ENCODE results near the gene GSC2. TPM values are rescaled to one million over a fixed set of nuclear protein-coding genes. Genes with fewer than 3 reads are reported as not detected.
"Not testable (repeated sequence)": the region's sequence is repeated elsewhere in the genome, so short reads cannot be mapped to it uniquely, and the experiment has no call there.

The GSC2 gene
- total RNA-seq, 1 donor from 2014 or later, result 0.07 TPM

DNA sequence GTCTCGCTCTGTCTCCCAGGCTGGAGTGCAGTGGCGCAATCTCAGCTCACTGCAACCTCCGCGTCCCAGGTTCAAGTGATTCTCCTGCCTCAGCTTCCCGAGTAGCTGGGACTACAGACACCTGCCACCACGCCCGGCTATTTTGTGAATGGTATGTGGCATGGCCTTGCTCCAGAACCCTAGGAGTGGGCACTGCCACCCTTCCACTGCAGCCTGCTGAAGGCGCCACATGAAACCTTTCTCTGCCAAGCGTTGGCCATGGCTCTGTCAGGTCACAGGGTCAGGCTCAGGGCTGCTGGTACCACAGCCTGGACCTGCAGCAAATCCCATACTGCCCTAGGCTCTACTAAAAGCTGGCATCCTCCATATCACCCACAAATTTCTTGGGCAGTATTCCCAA, 6.0 kb upstream of the GSC2 start:
- DNase-seq (ENCODE audit: low read depth, low spot score), result not testable (repeated sequence)

DNA sequence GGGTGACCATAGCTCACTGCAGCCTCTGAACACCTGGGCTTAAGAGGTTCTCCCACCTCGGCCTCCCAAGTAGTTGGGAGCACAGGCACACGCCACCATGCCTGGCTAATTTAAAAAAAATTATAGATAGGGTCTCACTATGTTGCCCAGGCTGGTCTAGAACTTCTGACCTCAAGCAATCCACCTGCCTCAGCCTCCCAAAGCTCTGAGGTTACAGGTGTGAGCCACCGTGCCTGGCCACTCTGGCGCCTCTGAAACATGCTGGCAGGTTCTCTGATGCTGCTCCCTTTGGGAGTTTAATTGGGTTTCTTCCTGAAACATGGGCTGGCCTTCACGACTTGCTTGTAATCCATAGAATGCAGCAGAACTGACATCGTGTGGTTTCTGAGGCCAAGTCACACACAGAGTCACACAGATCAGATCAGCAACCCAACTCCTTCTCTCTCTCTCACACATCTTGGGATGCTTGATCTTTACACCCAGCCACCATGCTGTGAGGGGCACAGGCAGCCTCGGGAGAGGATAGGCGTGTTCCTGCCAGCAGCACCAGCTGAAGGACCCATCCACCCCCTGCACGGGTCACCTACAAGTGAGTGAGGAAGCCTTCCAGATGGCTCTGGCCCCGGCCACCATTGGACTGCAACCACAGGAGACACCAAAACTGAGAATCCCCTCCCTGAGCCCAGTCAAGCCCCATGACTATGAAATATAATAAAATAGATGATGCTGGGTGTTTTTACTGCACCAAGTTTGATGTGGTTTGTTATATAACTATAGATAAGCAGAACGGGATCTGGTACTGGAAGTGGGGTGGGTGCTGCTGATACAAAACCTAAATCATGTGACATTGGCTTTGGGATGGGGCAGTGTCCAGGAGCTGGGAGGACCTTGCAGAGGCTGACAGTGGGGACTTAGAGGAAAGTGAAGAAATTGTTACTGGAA, 3.1 kb upstream of the GSC2 start:
- no peak for DNase-seq (ENCODE audit: low read depth, low spot score)

DNA sequence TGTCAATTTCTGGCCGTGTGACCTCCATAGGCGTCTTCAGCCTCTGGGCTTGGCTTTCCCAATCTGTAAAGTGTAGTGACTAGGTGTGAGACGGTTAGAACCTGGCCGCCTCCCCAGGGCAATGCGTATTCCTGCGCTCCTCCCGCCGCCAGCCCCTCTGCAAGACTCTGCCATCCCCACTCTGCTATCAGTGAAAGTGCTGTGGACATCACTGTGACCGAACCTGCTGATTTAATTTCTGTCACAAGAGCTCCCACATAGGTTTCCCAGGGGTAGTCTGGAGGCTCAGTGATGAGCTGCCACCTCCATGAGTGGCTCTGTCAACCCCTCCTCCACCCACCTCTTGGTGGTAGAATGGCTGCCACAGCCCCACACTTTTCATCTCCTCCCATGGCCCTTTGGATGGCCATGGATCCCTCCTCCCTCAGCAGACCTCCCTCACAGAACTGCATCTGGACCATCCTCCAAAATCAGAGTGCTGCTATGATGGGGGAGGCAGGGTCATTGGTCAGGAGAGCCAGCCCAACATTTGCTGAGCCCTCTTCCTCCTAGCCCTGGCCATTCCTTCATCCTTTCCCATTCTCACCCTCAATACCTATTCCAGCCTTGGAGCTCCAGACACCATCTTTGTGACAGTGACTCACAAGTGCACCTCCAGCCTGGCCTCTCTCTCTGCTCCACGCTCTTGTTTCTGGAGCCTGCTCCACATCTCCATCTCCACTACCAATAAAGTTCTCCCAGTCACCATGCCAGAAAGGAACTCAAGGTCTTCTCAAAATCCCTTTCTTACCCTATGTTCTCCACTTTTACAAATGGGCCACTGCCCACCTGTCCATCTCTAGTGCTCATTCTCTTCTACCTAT, 1.5 kb upstream of the GSC2 start:
- DNase-seq (ENCODE audit: low read depth, low spot score), result no peak

DNA sequence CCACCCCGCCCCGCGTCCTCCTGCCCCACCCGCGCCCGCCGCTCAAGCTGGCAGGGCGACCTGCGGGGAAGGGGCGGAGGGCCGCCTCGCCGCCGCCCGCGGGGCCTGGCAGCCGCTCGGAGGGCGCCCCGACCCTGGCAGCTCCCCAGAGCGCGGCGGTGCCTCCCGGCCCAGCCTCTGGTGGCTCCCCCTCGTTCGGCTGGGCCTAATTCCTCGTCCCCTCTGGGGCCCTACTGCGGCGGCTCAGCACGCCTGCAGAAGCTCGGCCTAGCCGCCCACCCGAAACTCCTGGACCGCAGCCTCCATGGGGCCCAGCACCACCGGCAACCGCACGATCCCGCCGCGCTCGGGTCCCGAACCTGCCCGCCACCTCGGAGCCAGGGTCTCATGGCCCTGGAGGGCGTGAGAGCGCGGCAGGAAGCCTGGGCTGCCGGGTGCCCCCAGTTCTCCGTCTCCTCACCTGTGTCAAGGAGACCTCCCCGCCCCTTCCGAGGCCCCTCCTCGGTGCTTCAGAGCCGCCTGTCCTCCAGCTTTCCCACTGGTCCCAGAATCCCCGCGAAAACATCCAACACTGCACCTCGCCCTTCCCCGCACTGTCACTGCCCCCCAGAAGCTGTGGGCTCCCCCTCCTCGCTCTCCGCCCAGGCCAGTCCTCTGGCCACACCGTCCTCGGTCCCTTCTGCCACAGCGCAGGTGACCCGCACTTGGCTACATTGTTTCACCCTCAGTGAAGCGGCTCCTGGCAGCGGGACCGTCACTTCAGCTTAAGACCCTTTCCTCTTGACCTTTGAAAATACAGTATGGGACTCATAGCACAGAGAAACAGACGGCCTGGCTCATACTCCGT, 613 bp upstream of the GSC2 start:
- no peak for DNase-seq (ENCODE audit: low read depth, low spot score)

DNA sequence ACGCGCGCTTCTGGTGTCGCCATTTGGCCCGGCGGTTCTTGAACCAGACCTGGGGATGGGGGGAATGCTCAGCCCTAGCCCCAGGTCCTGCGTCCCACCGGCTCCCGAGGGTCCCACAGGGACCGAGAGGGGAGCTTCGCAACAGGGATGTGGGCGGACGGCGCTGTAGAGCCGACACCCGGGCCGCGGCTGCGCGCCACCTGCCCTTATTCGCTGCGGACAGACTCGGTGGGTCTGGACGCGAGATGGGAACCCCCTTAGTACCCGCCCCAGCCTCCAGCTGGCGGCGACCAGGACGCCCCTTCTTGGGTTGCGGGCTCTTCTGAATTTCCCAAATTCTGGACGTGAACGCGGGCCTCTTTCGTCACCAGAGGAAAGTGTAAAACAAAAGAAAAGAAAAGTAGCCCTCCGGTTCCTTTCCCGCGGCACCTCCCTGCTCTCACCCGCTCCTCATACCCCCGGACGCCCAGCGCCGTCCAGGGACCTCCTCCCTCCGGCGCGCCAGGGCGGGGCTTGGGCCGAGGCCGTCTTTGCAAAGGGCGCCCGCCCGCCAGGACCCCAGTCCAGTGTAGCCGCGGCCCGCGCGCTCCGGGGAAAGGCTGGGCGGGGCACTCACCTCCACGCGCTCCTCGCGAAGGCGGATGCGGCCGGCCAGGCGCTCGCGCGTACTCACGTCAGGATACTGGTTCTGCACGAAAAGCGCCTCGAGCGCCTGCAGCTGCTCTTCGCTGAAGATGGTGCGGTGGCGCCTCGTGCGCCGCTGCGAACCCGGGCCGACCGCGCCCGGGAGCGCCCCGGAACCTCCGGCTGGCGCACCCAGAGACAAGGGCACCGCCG, 827 bp downstream of the GSC2 start:
- DNase-seq (ENCODE audit: low read depth, low spot score), result no peak

DNA sequence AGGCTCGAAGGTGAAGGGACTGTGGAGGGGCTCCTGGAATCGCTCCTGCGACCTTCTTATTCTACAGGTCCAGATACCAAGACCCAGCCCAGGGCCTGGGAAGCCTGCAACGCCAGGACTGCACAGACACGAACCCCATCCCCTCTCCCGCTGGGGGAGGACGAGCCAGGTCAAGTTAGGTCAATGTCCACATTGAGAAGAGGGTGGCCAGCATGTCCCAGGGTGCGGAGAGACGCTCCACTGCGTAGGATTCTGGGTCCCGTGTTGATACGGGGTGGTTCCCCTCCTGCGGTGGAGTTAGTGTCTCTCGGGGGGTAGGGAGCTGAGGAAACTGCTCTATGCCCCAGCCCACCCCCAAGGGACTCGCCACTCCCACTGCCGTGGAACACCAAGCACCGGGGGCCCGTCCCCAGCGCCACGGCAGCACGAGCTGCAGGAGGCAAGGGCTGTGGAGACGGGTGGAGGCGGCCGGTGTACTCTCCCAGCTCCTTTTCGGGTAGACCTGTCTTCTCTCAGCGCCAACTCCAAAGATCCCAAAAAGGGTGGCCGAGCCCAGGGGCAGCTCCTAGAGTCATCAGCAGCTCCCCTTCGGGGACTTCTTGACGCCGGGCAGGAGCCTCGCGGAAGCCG, 1.6 kb downstream of the GSC2 start:
- no peak for DNase-seq (ENCODE audit: low read depth, low spot score)

DNA sequence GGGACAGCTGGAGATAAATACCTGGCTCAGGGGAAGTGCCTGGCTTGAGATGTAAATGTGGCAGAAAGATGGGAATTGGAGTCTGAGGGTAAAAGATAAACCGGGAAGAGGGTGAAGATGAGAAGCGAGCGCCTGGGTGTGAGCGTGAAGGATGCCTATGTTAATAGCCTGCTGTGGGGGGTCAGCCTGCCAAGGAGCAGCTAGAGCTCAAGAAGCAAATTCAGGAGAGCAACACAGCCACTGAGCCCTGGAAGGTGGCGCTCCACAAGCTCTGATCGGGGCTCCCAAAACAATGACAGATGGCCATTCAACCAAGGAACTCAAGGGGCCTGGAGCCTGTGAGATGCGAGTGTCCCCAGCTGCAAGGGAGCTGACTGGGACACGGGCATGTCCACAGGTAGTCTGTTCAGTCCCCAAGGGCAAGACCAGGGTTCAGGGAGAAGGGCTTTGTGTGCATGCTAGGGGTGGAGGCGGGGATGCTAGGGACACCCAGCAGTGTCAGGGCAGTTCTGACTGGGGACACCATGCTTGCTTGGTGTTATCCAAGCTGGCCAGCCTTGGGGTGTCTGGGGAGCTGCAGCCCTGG, 2.8 kb downstream of the GSC2 start:
- no peak for DNase-seq (ENCODE audit: low read depth, low spot score)

DNA sequence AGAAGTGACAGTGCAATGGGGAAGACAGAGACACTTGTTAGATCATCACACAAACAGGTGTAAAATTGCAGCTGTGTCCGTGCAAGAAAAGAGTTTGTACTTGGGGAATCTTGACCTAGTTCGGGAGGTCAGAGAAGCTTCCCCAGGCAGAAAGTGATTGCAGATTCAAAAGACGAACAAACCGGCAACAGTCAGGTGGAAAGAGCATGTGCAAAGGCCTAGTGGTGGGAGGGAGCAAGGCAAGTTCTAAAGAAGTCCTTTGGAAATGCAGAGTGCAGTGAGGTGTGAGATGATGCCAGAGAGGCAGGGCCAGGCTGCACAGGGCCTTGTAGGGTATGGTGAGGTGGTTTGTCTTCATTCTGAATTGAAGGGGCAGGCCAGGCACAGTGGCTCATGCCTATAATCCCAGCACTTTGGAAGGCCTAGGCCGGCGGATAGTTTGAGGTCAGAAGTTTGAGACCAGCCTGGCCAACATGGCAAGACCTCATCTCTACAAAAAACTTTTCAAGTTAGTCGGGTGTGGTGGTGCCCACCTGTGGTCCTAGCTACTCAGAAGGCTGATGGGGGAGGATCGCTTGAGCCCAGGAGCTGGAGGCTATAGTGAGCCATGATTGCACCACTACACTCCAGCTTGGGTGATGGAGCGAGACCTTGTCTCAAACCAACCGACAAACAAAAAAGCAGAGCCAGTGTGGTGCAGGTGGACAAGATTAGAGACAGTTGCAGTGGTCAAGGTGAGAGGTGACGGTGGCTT, 3.7 kb downstream of the GSC2 start:
- no peak for DNase-seq (ENCODE audit: low read depth, low spot score)

DNA sequence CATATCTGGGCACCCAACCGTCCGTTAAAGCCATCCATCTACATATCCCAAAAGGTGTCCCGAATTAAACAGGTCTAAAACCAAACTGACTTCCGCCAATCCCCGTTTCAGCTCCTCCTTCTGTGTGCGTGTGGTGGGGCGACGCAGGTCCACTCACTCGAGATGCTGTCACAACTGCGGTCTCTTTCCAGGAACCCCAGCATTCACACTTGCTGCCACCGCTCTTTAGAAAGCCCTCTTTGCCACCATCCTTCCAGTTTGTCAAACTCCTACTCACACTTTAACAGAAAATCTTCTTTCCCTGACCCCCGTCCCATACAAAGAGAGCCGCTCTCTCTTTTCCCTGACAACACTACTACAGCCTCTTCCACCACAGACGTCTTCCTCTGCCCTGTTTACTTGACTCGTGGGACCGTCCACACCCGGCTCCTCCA, 6.1 kb downstream of the GSC2 start:
- DNase-seq (ENCODE audit: low read depth, low spot score), result no peak

DNA sequence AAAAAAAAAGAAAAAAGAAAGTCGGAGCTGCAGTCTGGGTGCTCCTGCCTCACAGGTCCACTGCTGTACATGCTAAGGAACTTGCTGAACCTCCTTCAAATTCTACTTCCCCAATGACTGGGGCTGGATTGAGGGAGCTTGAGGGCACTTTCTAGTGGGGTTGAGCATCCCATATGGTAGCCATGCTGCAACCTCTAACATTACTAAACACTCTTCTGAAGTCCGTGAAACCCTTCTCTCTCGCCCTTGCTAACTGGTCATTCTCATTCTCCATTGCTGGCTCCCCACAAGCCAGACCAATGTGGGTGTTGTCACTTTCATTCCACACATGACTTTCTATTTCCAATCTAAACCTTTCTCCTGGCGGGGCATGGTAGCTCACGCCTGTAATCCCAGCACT, 6.9 kb downstream of the GSC2 start:
- DNase-seq (ENCODE audit: low read depth, low spot score), result no peak

DNA sequence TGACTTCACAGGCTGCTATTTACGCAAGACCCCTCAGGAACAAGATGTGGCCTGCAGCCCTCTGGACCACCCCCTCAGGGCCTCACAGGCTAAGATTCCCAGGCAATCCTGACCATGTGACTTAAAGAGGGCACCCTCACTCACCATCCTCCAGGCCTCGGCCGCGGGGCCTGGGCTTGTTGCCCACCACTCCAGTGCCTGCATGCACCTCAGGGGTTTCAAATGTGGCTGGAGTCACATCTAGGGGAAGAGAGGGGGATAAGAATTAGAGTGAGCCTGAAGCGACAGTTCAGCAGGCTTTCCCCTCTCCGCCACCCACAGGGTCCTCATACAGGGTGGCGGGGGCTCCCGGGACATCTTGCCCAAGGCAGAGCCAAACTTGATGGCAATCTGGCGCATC, 7.7 kb downstream of the GSC2 start:
- DNase-seq (ENCODE audit: low read depth, low spot score), result no peak

DNA sequence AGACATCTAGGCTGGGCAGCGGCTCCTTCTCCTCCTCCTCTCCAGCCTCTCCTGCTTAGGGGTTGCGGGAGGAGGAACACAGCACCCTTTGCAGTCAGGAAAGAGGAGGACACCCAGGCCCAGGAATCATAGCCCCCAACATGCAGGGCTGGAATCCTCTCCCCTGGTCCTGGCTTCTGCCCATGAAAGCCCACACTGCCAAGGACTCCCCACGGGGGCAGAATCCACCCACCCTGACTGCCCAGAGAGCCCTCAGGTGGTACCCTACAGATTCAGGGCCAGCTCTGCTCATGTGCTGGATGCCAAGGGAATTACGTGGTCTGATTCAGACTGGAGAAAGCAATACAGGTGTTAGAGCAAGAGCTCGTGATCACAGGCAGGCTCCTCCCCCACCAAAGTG, 10.1 kb downstream of the GSC2 start:
- DNase-seq (ENCODE audit: low read depth, low spot score), result no peak

DNA sequence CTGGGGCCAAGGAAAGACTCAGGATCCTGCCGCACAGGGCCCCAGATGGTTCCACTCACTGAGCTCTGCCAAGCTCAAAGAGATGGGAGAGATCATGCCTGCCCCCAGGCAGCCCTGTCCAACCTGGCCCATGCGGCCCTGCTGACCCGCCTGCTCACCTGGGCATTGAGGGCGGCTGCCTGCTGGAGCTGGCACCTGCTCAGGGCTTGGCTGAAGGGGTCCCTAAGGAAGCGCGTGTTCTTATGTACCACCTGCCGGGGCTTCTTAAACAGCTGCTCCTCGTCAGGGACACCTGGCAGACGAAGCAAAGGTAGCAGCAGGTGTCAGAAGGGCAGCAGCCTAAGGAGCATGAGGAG, 11.1 kb downstream of the GSC2 start:
- no peak for DNase-seq (ENCODE audit: low read depth, low spot score)

DNA sequence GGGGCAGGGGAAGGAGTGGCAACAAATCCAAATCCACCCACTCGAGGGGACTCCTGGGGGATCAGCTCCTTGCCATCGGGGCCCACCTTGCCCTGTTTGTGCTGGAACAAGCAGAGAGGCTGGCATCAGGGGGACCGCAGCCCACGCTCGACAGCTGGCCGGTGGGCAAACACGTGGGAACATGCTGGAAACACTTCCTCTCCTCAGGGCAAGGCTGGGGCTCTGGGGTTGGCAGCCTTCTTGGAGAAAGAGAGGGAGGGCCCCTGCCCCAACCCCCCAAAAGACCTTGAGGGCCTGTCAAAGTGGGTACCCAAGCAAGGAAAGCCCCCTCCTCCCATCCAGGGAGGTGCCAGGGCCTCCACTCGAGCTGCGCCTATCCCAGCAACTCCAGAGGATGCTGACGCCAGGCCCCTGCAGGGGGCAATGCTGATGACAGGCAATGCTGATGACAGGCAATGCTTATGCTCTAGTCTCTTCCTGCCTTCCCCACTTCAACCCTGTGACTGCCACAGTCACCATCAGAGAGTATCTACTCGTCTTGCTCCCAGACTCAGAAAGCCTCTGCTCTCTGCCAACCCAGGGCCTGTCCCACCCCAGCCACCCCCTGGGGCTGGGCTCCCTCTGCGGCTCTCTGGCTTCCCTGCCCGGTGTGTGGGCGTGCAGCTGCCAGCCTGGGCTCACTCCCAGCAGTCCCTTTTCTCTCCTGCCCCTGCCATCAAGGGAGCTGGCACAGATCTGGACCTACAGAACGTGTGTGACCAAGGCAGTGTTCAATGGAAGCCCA, 11.7 kb downstream of the GSC2 start:
- DNase-seq (ENCODE audit: low read depth, low spot score), result no peak

DNA sequence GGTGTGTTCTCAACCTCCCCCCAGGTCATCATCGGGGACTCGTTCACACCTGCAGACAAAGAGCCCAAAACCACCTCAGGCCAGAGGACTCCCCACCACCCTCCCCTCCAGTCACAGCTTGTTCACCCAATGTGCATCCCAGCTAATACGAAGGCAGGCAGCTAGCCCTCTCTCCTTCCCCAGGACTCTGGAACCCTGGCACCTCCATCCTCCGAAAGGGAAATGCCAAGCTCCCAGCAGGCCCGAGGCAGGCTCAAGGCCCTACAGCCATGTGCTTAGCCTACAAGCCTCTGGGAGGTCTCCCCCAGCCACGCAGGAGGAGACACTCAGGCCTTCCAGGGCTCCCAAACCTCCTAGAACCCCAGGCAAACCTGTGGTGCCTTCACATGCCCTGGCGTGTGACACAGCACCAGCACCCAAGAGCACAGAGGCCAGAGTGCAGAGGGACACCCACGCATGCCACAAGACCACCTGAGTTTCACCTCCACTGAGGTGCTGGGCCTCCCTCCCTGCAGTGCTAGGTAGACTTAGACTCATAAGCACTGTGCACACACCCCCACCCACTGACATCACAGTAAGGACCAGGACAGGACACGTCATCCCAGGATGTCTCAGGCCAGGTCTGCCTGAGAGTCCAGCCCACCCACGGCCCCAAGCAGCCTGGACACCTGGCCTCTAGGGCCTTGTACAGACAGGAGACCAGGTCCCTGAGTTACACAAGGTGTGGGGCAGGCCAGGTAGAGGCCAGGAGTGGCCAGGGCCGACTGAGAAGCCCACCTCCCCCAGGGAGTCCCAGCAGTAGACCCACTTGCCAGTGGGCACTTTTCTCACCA, 12.5 kb downstream of the GSC2 start:
- no peak for DNase-seq (ENCODE audit: low read depth, low spot score)

DNA sequence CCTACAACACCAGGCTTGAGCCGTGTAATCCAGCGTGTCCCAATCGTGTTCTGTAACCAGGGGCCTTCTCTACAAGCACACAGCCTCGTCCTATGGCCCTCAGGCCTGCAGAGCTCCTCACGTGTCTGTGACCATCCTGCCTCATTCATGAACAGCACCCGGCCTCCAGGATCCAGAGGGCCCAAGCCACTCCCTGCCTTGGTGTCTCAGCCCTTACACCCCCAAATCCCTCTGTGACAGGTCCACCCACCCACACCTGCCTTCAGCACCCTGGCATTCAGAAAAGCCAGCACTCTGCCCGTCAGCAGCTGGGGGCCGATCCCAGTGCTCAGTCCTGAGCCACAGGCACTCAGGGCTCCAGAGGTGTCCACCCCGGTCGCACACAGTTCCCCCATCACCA, 13.2 kb downstream of the GSC2 start:
- DNase-seq (ENCODE audit: low read depth, low spot score), result no peak

DNA sequence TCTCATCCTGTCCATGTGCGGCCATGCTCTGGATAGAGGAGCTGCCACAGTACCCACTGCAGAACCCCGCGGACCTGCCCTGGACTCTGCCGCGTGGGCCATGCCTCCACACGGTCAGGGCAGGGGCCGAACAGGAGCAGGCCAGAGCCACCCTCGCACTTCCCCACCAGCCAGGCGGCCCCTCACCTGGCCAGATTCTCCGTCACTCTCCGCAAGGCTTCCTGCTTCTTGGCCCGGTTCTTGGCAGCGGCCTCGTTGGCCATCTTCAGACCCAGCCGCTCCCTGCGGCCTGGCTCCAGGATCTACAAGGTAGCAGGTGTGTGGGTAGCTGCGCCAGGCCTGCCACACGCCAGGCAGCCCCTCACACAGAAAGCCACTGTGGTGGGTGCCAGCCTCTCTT, 15.2 kb downstream of the GSC2 start:
- DNase-seq (ENCODE audit: low read depth, low spot score), result no peak
